Measurements from ENCODE around the gene LAMA2.

- TF ChIP-seq CTCF (IDR thresholded peaks at IDR 0.05 in 2 of 3, conservative IDR thresholded peaks at IDR 0.05 in 1 of 3; ENCODE audit: borderline replicate concordance in 1 of 3, insufficient read depth in 1 of 3, low read depth in 2 of 3, low read length in 2 of 3), result no peak
- no peak for TF ChIP-seq EZH2 (IDR thresholded peaks at IDR 0.05)
- no peak for TF ChIP-seq POLR2A (IDR thresholded peaks at IDR 0.05; ENCODE audit: borderline replicate concordance, extremely low read depth, insufficient read depth, insufficient read length)
- TF ChIP-seq ATF3 (IDR thresholded peaks at IDR 0.05), result no peak
- TF ChIP-seq YY1 (IDR thresholded peaks at IDR 0.05; ENCODE audit: extremely low read depth, insufficient replicate concordance, low read depth, low read length), result no peak
- TF ChIP-seq RAD21 (IDR thresholded peaks at IDR 0.05; ENCODE audit: low read depth), result no peak
- no peak for TF ChIP-seq SP1 (IDR thresholded peaks at IDR 0.05; ENCODE audit: low read depth)
- TF ChIP-seq MAX (IDR thresholded peaks at IDR 0.05), result no peak
- no peak for TF ChIP-seq POLR2AphosphoS5 (IDR thresholded peaks at IDR 0.05; ENCODE audit: low read depth, low read length)
- TF ChIP-seq REST (IDR thresholded peaks at IDR 0.05; ENCODE audit: low read depth), result no peak
- no peak for TF ChIP-seq CEBPB (IDR thresholded peaks at IDR 0.05; ENCODE audit: low read depth)
These were observed 219.8 kb downstream of the LAMA2 start for GRCh38 chr6:129102741-129103140.
